GM19193 (cell line): Measurements from ENCODE around the gene TBC1D7.

Experiments
- POLR2A ChIP-seq: IDR thresholded peaks from 4 replicates; pipeline ENCODE4 v1.6.1; 2011; ENCODE audit not compliant: insufficient read depth, insufficient read length; ENCODE audit errors: extremely low read depth

The TBC1D7 gene

GRCh38 chr6:13275435-13275989, 52.8 kb downstream of the TBC1D7 start:
- TF ChIP-seq POLR2A, result no peak

- no peak for TF ChIP-seq POLR2A
These were observed 53.5 kb downstream of the TBC1D7 start for GRCh38 chr6:13274707-13275434.

GRCh38 chr6:13273931-13274706, 54.2 kb downstream of the TBC1D7 start:
- peak; percentile 52 for TF ChIP-seq POLR2A

GRCh38 chr6:13273202-13273930, 55.0 kb downstream of the TBC1D7 start:
- TF ChIP-seq POLR2A, result no peak

- TF ChIP-seq POLR2A, result peak; percentile 72
These were observed 55.9 kb downstream of the TBC1D7 start for GRCh38 chr6:13272131-13273046.

- TF ChIP-seq POLR2A, result no peak
These were observed 59.3 kb downstream of the TBC1D7 start for GRCh38 chr6:13268913-13269518.

GRCh38 chr6:13267142-13267651, 61.1 kb downstream of the TBC1D7 start:
- TF ChIP-seq POLR2A, result no peak

GRCh38 chr6:13263669-13264068, 64.7 kb downstream of the TBC1D7 start:
- no peak for TF ChIP-seq POLR2A

GRCh38 chr6:13262302-13263230, 65.8 kb downstream of the TBC1D7 start:
- no peak for TF ChIP-seq POLR2A

- TF ChIP-seq POLR2A, result no peak
These were observed 66.8 kb downstream of the TBC1D7 start for GRCh38 chr6:13261464-13261994.

GRCh38 chr6:13260831-13261230, 67.5 kb downstream of the TBC1D7 start:
- no peak for TF ChIP-seq POLR2A

GRCh38 chr6:13260101-13260598, 68.2 kb downstream of the TBC1D7 start:
- no peak for TF ChIP-seq POLR2A
